Upper lobe of right lung (tissue), 1 donor: ENCODE data around the gene CYBB. TPM values are rescaled to one million over a fixed set of nuclear protein-coding genes. Genes with fewer than 3 reads are reported as not detected.

Experiments used
- ATAC-seq: fragments of 200-7000 bp; cut with Tn5 transposase; one replicate; pipeline ENCODE4 v1.9.1; 2020; ENCODE audit warnings: mild to moderate bottlenecking, moderate library complexity
- DNase-seq: peaks from one replicate; pipeline ENCODE4 v3.0.0-alpha.2; 2020
- H3K27ac ChIP-seq: fragments of 200-600 bp; one replicate; pipeline ENCODE4 v1.8.0; 2022
- H3K27me3 ChIP-seq: fragments of 200-600 bp; one replicate; pipeline ENCODE4 v1.8.0; 2022; ENCODE audit warnings: mild to moderate bottlenecking
- H3K36me3 ChIP-seq: fragments of 200-600 bp; one replicate; pipeline ENCODE4 v1.8.0; 2022
- H3K4me1 ChIP-seq: fragments of 200-600 bp; one replicate; pipeline ENCODE4 v1.8.0; 2022
- H3K4me3 ChIP-seq: fragments of 200-600 bp; one replicate; pipeline ENCODE4 v1.8.0; 2022; ENCODE audit warnings: mild to moderate bottlenecking
- H3K9me3 ChIP-seq: fragments of 200-600 bp; one replicate; pipeline ENCODE4 v1.8.0; 2022
- CTCF ChIP-seq: fragments of 200-600 bp; IDR thresholded peaks from one replicate; pipeline ENCODE4 v1.8.0; 2022; ENCODE audit warnings: antibody characterized with exemption
- intact Hi-C: fragments of 100-400 bp; cut with DNase I; formaldehyde crosslinking; loops from one replicate; pipeline ENCODE4 v1.11.0; 2022
- total RNA-seq: library from RNA; stranded (reverse); fragmentation: NEBNext Ultra II Directional; extraction: Animal tissue kit (Norgen Biotek cat#: 25700); gene quantifications from one replicate; pipeline ENCODE4 v1.2.1, GENCODE V29; 2021
- donor health status: DM: no; HTN: yes; CAD: no; lungs with severe emphysema.

Gene CYBB
- total RNA-seq, 1 donor from 2014 or later: 225 TPM

GRCh38 chrX:37862851-37863250 lies 83.0 kb downstream of the CYBB start:
- DNase-seq (no peak), ATAC-seq (no peak)
- no peaks in the 10 kb centered on the region for H3K9me3 ChIP-seq
- intact Hi-C loops: no loop called here
- no peak overlapping the region for H3K4me3 ChIP-seq
- H3K36me3 ChIP-seq: no peaks in the 10 kb centered on the region
- TF ChIP-seq CTCF: no peak
- H3K27me3 ChIP-seq: no peaks in the 10 kb centered on the region
- no peaks in the 10 kb centered on the region for H3K4me1 ChIP-seq
- H3K27ac ChIP-seq: no peak overlapping the region

Other genes starting within 250 kb of the CYBB start
- 1.4 TPM for gene LANCL3, start 208.4 kb upstream of the CYBB start, total RNA-seq
- 1.6 TPM for gene XK, start 94.3 kb upstream of the CYBB start, total RNA-seq
- gene DYNLT3, start 67.5 kb downstream of the CYBB start, total RNA-seq: 24.7 TPM
- 0.46 TPM for gene SYTL5, start 226.5 kb downstream of the CYBB start, total RNA-seq